Endothelial cell (in vitro differentiated cells): ENCODE data around the gene BRINP2. TPM values are rescaled to one million over a fixed set of nuclear protein-coding genes. Genes with fewer than 3 reads are reported as not detected.

Experiments
- DNase-seq: peaks from one replicate; pipeline ENCODE4 v3.0.0; 2021; ENCODE audit warnings: low spot score
- H3K27ac Mint-ChIP-seq: one replicate; pipeline ENCODE4 v1.8.0; 2021; ENCODE audit warnings: mixed read lengths, inconsistent platforms; ENCODE audit not compliant: unreplicated experiment
- H3K27me3 Mint-ChIP-seq: one replicate; pipeline ENCODE4 v1.8.0; 2021; ENCODE audit warnings: mild to moderate bottlenecking, moderate library complexity, mixed read lengths, inconsistent platforms; ENCODE audit not compliant: unreplicated experiment
- H3K36me3 Mint-ChIP-seq: one replicate; pipeline ENCODE4 v1.8.0; 2021; ENCODE audit warnings: mild to moderate bottlenecking, low read depth, mixed read lengths, inconsistent platforms; ENCODE audit not compliant: unreplicated experiment
- H3K4me1 Mint-ChIP-seq: one replicate; pipeline ENCODE4 v1.8.0; 2021; ENCODE audit warnings: mild to moderate bottlenecking, mixed read lengths, inconsistent platforms; ENCODE audit not compliant: unreplicated experiment
- H3K4me3 Mint-ChIP-seq: one replicate; pipeline ENCODE4 v1.8.0; 2021; ENCODE audit warnings: mild to moderate bottlenecking, mixed read lengths, inconsistent platforms; ENCODE audit not compliant: unreplicated experiment
- H3K9me3 Mint-ChIP-seq: one replicate; pipeline ENCODE4 v1.8.0; 2021; ENCODE audit warnings: mixed read lengths, inconsistent platforms; ENCODE audit not compliant: unreplicated experiment
- CTCF ChIP-seq: fragments of 200-600 bp; sonication (generic); IDR thresholded peaks from one replicate; pipeline ENCODE4 v1.5.0; 2021; ENCODE audit warnings: antibody characterized with exemption; ENCODE audit not compliant: unreplicated experiment
- total RNA-seq: library from RNA; stranded (reverse); fragmentation: NEBNext Ultra II Directional; extraction: Animal tissue kit (Norgen Biotek cat#: 25700); gene quantifications from one replicate; pipeline ENCODE4 v1.2.1, GENCODE V29; 2021; ENCODE audit not compliant: unreplicated experiment

The BRINP2 gene
- total RNA-seq, 1 donor from 2014 or later: 0.59 TPM

- Mint-ChIP-seq H3K27me3 (peaks cover 5% of the 10 kb centered on the region), H3K9me3 (no peaks in the 10 kb centered on the region), H3K27ac (no peak overlapping the region), H3K36me3 (no peaks in the 10 kb centered on the region), H3K4me1 (peaks cover 6% of the 10 kb centered on the region), H3K4me3 (no peak overlapping the region)
- no peak for DNase-seq
- no peak for TF ChIP-seq CTCF
Measured at GRCh38 chr1:177257128-177257527, 86.4 kb downstream of the BRINP2 start.

- TF ChIP-seq CTCF: no peak
- Mint-ChIP-seq H3K9me3 (no peaks in the 10 kb centered on the region), H3K27me3 (peaks cover 5% of the 10 kb centered on the region), H3K4me3 (no peak overlapping the region), H3K36me3 (no peaks in the 10 kb centered on the region), H3K4me1 (peaks cover 6% of the 10 kb centered on the region), H3K27ac (no peak overlapping the region)
- no peak for DNase-seq
Measured at GRCh38 chr1:177257576-177257975, 86.8 kb downstream of the BRINP2 start.

GRCh38 chr1:177270863-177271262, 100.1 kb downstream of the BRINP2 start:
- DNase-seq: no peak
- Mint-ChIP-seq H3K36me3 (no peaks in the 10 kb centered on the region), H3K9me3 (peaks cover 3% of the 10 kb centered on the region), H3K27me3 (no peaks in the 10 kb centered on the region), H3K4me1 (peaks cover 8% of the 10 kb centered on the region), H3K27ac (no peak overlapping the region), H3K4me3 (no peak overlapping the region)
- no peak for TF ChIP-seq CTCF

DNA sequence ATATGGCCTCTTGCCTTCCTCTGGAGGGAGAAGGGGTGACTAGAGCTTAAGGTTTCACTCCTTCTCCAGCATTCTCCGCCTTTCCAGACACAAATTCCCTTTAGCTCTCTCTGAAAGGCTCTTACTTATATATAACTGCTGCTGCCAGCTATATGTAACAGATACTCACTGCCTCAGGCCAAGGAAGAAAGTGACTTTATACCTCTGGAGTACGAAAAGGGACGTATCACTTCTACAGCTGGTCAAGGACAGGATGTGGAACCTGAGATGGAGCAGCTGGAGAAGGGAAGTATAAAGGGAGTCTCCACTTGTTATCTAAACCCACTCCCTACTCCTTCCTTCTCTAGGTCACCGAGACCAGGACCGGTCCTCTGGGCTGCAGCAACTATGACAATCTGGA, 102.4 kb downstream of the BRINP2 start:
- no peak for TF ChIP-seq CTCF
- H3K27ac Mint-ChIP-seq: no peak overlapping the region
- no peaks in the 10 kb centered on the region for H3K36me3 Mint-ChIP-seq
- no peak for DNase-seq
- H3K4me1 Mint-ChIP-seq: peaks cover 8% of the 10 kb centered on the region
- H3K4me3 Mint-ChIP-seq: no peak overlapping the region
- H3K27me3 Mint-ChIP-seq: no peaks in the 10 kb centered on the region
- peaks cover 3% of the 10 kb centered on the region for H3K9me3 Mint-ChIP-seq

DNA sequence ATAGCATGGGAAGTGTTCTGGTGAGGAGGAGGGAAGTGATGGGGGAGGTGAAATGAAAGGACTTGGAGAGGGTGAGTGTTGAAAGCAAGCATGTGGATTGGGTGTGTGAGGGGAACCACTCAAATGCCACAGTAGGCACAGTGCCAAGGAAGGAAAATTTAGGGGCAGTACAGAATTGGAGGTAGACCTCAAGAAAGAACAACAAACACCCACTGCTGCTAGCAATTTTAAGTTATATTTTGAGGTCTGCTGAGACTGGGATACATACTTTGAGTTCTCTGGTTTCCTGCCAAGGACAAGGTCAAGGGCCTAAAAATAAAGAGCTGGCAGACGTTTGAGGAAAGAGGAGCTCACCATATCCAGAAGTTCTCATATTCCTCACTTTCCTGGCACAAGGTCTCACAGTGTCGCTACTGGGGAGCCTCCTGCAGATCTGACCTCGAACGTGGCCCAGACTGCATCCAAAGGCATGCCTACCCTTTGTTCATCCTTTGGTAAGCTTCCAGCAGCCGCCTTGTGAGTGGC, 104.0 kb downstream of the BRINP2 start:
- no peaks in the 10 kb centered on the region for H3K36me3 Mint-ChIP-seq
- no peak for DNase-seq
- H3K27me3 Mint-ChIP-seq: no peaks in the 10 kb centered on the region
- H3K27ac Mint-ChIP-seq: no peak overlapping the region
- peaks cover 8% of the 10 kb centered on the region for H3K4me1 Mint-ChIP-seq
- TF ChIP-seq CTCF: no peak
- peaks cover 3% of the 10 kb centered on the region for H3K9me3 Mint-ChIP-seq
- no peak overlapping the region for H3K4me3 Mint-ChIP-seq
